ENCODE data around the gene ADAMTS15.

ADAMTS15 gene, protein sequence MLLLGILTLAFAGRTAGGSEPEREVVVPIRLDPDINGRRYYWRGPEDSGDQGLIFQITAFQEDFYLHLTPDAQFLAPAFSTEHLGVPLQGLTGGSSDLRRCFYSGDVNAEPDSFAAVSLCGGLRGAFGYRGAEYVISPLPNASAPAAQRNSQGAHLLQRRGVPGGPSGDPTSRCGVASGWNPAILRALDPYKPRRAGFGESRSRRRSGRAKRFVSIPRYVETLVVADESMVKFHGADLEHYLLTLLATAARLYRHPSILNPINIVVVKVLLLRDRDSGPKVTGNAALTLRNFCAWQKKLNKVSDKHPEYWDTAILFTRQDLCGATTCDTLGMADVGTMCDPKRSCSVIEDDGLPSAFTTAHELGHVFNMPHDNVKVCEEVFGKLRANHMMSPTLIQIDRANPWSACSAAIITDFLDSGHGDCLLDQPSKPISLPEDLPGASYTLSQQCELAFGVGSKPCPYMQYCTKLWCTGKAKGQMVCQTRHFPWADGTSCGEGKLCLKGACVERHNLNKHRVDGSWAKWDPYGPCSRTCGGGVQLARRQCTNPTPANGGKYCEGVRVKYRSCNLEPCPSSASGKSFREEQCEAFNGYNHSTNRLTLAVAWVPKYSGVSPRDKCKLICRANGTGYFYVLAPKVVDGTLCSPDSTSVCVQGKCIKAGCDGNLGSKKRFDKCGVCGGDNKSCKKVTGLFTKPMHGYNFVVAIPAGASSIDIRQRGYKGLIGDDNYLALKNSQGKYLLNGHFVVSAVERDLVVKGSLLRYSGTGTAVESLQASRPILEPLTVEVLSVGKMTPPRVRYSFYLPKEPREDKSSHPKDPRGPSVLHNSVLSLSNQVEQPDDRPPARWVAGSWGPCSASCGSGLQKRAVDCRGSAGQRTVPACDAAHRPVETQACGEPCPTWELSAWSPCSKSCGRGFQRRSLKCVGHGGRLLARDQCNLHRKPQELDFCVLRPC

DNA sequence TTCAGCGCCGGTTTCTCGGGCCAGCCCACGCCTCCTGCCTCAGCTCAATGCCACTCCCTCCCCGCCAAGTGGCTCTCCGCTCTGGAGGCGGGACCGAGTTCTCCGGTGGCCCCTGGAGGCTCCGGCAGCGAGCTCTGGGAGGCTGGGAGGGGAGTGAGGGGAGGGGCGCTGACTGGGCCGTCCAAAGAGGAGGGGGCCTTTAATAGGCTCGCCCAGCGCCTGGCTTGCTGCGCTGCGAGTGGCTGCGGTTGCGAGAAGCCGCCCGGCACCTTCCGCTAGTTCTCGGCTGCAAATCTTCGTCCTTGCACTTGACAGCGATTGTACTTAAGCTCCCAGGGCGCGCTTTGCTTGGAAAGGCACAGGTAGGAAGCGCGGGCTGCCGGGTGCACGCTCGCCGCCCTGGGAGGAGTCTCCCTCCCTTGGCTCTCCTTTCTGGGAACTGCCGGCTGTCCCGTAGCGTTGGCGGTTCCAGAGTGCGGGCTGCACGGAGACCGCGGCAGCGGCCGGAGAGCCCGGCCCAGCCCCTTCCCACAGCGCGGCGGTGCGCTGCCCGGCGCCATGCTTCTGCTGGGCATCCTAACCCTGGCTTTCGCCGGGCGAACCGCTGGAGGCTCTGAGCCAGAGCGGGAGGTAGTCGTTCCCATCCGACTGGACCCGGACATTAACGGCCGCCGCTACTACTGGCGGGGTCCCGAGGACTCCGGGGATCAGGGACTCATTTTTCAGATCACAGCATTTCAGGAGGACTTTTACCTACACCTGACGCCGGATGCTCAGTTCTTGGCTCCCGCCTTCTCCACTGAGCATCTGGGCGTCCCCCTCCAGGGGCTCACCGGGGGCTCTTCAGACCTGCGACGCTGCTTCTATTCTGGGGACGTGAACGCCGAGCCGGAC lies at the start of gene ADAMTS15:
Gene ADAMTS15, plus strand, starts transcription at position 230 of the 894 bp plus-strand sequence. Its CDS starts 329 bp downstream, at position 559.
- DNase-seq: peak; percentile 98

DNA sequence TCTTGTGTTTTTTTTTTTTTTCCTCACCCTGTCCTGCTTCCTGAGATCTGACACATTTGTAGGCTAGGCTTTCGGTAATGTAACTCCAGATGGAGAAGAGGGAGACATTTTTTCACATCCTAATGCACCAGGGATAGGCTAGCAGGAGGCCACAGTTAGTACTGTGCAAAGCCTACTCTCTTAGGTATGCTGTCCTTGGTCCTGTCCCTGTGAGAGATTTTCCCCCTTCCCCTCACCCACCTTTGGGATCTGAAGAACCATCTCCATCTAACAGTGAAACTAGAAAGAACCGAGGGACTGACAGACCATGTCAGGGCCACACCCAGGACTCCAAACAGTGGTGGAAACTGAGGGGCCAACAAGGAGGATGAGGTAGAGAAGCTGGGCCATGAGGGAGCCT lies 49.2 kb upstream of the ADAMTS15 start:
- no peak for DNase-seq

- DNase-seq: no peak
These were observed 47.5 kb upstream of the ADAMTS15 start for GRCh38 chr11:130400781-130401483.

DNA sequence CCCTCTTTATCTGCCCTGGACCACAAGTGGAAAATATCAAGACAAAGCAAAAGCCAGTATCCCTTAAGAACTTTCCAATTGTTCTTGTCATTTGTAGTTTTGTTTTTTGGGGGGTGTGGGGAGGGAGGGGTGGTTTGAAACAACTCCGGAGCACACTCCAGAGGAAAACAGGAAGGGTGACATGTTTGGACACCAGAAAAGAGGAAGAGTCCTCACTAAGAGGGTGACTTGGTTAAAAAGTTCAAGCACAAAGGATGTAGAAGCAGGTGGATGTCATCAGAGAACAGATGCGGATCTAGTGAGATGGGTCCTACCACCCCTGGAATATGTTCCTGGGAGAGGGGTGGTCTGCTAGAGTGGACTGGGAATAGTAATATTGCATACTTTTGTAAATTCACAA lies 45.9 kb upstream of the ADAMTS15 start:
- DNase-seq: no peak

GRCh38 chr11:130403271-130403804 lies 45.1 kb upstream of the ADAMTS15 start:
- no peak for DNase-seq

- DNase-seq: no peak
These were observed 44.5 kb upstream of the ADAMTS15 start for GRCh38 chr11:130403967-130404366.

DNA sequence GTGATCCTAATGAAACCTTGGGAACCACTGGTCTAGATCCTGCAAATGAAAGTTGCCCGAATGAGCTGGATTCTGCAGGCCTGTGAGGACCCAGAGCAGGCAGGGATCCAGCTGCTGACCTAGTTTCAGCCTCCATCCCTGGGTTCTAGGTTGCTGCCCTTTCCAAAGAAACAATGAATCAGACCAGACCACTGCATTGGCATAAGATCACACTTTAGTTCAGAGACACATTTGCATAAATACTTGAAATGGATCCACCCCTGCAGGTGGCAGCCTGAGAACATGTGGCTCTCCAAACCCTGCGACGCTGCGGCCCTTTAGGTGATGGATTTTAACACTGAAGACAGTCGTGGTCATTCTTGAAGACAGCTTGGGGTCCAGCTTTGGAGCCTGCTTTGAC lies 43.7 kb upstream of the ADAMTS15 start:
- DNase-seq: no peak

DNA sequence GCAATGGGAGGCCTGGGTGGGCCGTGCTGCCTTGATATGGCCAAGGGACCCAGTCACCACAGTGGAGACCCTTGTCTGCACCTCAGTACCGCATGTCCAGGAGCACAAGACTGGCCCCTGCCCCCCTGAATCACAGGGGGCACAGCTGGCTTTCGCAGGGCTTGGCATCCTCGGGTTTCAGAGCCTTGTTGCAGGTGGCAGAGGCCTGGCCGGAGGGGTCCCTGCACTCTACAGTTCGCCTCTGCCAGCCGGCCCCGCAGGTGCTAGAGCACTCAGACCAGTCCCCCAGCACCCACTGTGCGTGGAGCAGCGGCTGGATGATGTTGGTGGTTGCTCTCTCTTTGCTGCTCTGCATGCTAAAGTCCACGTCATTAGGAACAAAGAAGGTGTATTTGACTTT lies 43.0 kb upstream of the ADAMTS15 start:
- DNase-seq: no peak

DNA sequence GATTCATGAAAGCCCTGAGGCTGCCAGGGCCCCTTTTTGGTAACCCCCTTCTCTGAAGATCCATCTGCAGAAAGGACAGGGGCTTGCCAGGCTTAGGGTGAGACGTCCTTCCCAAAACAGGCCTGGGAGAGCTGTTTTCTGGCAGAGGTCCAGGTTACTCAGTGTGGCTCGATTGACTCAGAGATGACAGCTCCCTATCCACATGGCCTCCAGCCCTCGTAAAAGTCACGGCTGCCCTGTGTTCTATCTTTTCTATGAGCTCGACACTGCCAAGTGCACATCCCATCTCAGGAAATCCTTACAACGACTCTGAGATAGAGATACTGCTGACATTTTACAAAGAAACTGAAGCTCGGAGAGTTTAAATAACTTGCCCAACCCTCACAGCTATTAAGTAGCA lies 40.5 kb upstream of the ADAMTS15 start:
- no peak for DNase-seq

DNA sequence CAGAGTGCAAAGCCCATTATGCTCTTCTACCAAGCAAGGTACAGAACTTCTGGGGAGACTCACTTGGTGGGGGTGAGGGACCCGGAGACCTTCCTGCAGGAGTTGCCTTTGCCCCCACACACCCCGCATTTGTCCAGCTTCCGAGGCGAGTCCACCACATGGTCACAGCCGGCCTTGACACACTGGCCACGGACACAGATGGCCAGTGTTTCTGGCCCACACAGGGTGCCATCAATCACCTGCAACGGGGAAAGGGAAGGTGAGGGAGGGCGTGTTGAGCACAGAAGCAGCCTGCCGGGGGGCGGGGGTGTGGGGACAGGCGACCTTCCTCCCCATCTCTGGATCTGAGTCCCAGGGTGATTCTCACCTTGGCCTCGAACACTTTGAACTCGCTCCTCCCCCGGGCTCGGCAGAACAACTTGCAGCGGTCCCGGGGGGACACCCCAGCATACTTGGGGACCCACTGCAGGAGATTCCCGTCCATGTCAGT lies 40.0 kb upstream of the ADAMTS15 start:
- no peak for DNase-seq

- no peak for DNase-seq
These were observed 39.5 kb upstream of the ADAMTS15 start for GRCh38 chr11:130408901-130409300.

DNA sequence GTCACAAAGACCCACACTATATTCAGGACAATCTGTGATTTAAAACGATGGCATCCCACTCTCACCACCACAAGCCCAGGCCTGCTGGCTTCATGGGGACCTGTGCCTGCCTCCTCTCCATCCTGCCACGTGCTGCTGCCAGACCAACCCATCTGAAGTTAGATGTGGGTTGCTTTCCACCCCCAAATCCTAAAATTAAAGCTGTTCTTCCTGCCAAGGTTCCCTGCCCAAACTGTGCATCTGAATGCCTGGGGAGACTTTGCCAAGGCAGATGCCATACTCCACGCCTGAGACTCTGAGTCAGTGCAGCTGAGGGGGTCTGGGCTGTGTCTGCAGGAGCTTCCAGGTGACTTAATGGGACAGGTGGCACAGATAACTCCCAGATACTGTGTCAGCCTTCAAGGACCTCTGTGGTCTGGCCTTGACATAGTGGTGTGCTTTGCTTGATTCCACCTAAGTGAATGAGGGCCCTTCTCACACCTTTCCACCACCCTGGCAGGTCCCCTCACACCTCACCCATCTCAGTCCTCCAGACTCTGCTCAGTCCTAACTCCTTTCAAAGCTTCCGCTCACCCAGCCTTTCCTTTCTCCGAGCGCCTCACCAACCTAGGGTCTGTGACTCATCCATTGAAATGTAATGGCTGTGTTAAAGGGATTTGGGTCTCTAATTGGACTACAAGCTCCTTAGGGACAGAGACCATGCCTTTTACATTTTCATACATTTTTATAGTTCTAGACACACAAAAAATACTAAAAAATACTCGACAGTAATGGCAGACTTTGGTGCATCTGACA lies 38.7 kb upstream of the ADAMTS15 start:
- DNase-seq: no peak

DNA sequence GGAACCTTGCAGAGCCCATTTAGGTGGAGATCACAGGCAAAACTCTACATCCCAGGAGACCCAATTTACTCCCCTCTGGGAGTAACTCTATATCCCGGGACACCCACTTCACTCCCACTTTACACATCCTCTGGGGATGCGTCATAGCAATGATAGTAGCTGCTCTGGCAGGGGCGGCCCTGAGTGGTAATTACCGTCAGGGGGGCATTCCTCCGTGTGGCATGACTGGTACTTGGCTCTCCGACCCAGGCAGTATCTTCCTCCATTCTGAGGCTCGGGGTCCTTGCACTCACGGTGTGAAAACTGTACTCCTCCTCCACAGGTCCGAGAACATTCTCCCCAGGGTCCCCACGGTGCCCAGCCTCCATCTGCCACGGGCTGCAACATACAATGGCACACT lies 37.2 kb upstream of the ADAMTS15 start:
- DNase-seq: no peak

DNA sequence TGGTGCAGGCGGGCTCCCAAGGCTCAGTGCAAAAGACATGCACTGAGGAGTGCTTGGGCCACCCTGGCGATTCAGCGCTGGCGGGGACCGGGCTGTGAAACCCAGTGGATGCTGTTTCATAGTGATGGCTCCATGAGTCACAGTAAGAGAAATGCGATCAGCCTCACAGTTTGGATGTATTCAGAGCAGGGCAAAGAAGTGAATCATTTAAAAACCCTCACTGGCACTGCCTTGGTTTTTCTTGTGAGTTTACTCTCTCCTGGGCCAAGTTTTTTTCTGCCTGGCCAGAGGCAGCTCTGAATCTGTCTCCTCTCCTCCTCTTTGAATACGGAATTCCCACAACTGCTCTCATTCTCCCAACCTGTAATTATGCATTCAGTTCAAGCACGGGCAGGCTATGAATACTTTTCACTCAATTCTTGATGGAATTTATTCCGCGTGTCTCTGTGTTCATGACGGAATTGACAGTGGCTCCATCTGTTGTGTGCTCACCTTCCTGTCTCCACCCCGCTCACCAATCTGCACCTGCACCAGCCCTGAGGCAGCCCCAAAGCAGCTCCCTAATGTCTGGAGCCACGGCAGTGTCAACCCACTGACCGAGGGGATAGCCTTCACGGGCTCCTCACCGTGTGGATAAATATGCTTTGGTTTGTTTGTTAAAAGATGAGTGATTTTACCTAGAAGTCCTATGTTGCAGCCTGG lies 34.9 kb upstream of the ADAMTS15 start:
- DNase-seq: peak; percentile 38

DNA sequence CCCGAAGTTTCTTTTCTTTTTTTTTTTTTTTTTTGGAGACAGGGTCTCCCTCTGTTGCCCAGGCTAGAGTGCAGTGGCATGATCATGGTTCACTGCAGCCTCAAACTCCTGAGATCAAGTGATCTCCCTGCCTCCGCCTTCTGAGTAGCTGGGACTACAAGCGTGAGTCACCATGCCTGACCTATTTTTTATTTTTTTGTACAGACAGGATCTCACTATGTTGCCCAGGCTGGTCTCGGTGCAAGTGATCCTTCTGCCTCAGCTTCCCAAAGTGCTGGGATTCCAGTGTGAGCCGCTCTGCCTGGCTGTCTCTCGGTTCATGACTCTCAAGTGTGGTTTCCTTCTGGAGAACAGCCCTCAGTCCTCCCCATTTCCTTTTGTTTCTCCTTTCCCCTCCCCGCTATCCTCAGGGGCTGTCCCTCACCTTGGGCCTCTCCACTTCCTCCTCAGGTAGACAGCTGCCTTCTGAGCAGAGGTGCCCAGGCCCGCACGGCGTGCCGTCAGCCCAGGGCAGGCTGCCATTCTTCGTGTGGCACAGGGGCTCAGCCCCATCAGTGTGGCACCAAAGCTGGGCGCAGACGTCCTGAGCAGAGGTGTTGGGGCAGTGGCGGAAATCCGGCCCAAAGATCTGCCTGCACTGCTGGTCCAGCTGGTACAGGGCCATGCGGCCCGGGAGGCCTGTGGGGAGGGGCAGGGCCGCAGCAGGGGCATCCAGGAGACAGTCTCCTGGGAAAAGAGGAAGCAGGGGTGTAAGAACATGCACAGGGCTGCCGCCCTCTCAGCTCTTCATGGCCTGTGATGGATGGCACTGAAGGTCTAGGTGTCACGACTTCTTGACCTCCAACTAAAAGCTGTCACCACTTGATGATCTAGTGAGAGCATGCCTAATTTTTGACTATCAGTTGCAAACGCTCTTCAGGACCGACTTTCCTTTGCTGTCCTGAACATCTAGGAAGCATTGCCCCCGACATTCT lies 34.1 kb upstream of the ADAMTS15 start:
- DNase-seq: no peak

DNA sequence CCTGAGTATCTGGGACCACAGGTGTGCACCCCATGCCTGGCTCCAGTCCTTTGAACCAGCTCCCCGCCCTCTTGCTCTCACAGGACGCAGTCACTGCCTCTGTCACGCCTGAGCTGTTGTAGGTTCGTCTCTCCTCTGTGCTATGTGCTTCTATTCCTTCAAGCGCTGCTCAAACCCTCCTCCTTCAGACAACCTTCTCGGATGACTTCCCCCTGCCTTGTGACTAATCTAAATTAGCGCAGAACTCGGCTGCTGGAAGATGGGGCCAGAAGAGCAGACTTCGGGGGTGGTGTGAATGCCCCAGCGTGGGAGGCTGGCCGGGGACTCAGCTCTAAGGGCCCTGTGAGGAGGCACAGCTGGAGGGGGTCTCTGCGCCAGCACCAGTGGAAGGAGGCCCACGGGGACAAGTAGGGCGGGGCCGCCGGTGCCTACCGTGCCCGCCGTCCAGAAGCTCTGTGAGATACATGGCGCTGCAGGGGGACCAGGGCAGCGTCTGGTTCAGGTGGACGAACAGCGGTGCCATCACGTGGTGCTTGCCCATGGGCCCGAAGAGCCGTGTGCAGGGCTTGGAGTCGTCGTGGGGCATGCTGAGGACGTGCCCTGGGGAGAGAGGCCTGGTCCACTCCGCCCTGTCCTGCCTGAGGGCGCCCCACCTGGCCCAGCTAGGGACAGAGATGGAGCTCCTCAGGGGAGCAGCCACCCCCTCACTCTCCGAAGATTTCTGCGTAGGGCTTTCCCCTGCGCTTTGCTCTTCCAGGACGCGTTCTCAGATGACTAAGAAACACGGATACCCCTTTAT lies 32.5 kb upstream of the ADAMTS15 start:
- no peak for DNase-seq

DNA sequence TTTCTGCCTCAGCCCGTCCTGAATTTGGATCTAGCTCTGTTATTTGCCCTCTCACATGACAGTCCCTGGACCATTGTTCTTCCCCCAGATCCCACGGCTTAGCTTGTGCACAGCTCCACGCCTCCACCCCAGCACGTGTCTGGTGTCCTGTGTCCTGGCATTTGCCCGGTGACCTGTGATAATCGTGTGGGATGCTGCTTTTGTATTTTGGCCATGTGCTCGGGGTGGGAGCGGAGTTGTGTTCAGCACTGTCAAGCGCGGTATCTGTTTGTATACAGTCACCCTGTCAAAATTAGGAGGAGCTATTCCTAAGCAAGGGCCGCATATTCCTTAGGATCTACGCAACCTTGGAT lies 31.9 kb upstream of the ADAMTS15 start:
- no peak for DNase-seq

DNA sequence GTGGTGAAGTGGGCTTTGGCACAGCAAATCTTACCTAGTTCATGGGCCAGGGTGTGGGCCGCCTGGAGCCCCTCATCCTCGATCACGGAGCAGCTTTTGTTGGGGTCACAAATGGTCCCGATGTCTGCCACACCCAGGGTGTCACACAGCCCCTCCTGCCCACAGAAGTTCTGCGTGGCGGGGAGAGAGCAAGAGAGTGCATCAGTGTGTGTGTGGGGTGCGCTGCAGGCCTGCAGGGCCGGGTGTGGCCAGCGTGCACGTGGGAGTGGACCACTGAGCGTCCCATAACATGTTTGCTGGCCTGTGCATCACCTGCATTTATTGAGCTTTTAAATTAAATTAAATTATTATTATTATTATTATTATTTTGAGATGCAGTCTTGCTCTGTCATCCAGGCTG lies 31.5 kb upstream of the ADAMTS15 start:
- DNase-seq: no peak

Measured in NCI-H1105 (cell line).